Retinal pigment epithelial cell (primary cell): ENCODE results near the gene RNF144B.
"Not testable (repeated sequence)": the region's sequence is repeated elsewhere in the genome, so short reads cannot be mapped to it uniquely, and the experiment has no call there.

Experiments used
- DNase-seq: peaks from one replicate; pipeline ENCODE4 v3.0.0-alpha.2; 2010; ENCODE audit warnings: low read depth
- H3K4me3 ChIP-seq: 2 replicates; pipeline ENCODE4 v1.5.1; 2011; ENCODE audit warnings: mild to moderate bottlenecking, low read length, control low read depth, moderate library complexity
- TF ChIP-seq, protein P1 (sequence below): conservative IDR thresholded peaks from 2 replicates; pipeline ENCODE4 v1.5.1; 2011; ENCODE audit warnings: low read depth, low read length, control low read depth, inconsistent platforms

Gene RNF144B

DNA sequence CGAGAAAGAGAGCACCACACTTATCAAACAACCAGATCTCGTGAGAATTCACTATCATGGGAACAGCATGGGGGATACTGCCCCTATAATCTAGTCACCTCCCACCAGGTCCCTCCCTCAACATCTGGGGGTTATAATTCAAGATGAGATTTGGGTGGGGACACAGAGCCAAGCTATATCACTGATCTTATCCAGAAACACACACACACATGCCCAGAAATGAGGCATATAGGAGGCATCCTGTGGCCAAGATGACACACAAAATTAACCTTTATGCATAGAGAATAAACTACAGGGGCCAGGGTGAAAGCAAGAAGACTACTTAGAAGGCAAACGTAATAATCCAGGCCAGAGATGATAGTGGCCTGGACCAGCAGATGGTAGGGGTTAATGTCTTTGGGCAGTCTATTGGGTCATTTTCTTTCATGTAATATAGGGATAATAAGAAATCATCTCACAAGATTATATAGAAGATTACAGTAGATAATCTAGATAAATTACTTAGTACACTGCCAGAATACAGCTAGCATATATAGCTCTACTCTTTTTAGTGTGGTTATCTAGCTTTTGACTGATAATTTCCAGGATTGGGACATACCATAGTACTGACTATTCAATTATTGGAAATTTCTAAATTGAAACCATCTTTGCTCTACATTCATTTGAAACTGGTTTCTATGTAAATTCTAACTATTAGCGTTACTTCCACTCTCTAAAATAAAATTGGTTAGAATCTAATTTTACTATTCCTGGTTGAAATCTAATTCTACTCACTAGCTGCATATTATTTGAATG lies 20.0 kb downstream of the RNF144B start:
- TF ChIP-seq, protein P1, sequence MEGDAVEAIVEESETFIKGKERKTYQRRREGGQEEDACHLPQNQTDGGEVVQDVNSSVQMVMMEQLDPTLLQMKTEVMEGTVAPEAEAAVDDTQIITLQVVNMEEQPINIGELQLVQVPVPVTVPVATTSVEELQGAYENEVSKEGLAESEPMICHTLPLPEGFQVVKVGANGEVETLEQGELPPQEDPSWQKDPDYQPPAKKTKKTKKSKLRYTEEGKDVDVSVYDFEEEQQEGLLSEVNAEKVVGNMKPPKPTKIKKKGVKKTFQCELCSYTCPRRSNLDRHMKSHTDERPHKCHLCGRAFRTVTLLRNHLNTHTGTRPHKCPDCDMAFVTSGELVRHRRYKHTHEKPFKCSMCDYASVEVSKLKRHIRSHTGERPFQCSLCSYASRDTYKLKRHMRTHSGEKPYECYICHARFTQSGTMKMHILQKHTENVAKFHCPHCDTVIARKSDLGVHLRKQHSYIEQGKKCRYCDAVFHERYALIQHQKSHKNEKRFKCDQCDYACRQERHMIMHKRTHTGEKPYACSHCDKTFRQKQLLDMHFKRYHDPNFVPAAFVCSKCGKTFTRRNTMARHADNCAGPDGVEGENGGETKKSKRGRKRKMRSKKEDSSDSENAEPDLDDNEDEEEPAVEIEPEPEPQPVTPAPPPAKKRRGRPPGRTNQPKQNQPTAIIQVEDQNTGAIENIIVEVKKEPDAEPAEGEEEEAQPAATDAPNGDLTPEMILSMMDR: no peak
- no peak overlapping the region for H3K4me3 ChIP-seq
- no peak for DNase-seq

DNA sequence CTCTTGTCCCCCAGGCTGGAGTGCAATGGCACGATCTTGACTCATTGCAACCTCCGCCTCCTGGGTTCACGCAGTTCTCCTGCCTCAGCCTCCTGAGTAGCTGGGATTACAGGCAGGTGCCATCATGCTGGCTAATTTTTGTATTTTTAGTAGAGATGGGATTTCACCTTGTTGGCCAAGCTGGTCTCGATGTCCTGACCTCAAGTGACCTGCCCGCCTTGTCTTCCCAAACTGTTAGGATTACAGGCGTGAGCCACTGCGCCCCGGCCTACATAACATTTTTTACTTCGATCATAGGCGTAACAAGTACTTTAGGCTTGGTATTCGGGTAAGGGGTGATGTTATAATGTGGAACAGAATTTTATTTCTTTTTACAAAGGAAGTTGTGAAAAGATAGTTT lies 22.5 kb downstream of the RNF144B start:
- DNase-seq, H3K4me3 ChIP-seq: not testable (repeated sequence)

DNA sequence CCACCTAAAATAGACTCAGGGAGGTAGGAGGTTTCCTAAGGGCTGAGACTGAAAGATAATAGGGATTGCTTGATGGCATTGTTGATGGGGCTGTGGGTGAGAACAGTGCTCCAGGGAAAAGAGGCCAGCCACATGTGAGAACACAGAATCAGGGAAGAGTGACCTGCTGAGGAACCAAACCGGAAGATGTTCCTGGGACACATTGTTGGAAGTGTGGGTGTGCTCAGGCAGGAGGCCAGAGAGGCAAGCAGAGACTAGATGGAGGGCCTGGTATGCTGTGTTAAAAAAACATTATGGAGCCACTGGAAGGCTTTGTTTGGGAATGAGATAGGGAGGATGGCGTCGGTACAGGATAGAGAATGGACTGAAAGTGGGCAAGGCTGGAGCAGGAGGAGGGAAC lies 23.3 kb downstream of the RNF144B start:
- TF ChIP-seq, protein P1: no peak
- DNase-seq: no peak
- no peak overlapping the region for H3K4me3 ChIP-seq

DNA sequence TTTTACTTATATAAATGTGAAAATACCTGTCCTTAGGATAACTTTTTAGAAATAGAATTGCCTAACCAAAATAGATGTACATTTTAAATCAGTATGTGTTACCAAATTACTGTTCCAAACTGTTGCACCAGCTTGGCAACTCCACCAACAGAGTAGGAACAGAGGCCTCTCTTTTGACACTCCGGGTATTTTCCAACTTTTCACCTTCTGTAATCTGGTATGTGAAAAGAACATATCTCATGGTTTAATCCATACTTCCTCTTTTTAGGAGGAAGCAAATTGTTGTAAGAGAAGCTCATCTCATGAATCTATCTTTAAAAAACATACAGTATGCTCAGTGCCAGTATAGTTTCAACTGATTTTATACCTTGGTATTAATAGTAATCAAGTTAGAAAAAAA lies 24.9 kb downstream of the RNF144B start:
- DNase-seq: no peak
- H3K4me3 ChIP-seq: no peak overlapping the region
- TF ChIP-seq, protein P1: no peak

DNA sequence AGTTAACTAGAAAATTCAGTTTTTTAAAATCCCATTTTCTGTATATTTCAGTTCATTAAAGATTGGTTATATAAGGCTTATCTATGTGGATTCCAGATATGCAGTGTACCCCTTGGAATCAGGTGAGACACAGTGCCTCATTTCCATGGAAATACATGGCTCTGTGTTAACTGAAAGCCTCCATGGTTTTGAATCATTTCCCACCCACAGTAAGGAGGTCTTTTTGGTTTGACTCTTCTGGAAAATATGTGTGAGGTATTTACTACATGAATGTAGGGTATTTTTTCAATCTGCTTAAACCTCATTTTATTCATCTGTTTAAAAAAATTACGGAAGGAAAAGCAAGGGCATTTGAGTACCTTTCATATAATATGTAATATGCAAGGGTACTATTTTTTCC lies 25.5 kb downstream of the RNF144B start:
- DNase-seq: no peak
- TF ChIP-seq, protein P1: no peak
- H3K4me3 ChIP-seq: no peak overlapping the region

DNA sequence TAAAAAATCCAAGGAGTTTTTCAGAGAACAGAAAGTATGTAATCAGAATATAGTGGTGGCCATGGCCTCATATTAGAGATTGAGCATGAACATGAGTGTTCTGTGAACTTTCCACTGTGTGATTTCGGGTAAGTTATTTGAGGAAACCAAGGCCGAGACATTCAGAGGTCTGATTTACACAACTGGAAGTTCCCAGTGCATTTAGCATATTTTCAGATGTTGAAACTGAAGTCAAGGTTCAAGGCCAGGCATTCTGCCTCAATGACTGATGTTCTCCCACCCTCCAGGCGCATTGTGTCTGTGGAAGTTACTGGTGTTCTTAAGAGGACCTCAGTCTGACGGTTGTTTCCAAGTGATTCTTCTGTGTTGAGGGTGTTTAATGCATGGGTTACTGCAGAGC lies 26.2 kb downstream of the RNF144B start:
- TF ChIP-seq, protein P1: no peak
- no peak overlapping the region for H3K4me3 ChIP-seq
- no peak for DNase-seq

DNA sequence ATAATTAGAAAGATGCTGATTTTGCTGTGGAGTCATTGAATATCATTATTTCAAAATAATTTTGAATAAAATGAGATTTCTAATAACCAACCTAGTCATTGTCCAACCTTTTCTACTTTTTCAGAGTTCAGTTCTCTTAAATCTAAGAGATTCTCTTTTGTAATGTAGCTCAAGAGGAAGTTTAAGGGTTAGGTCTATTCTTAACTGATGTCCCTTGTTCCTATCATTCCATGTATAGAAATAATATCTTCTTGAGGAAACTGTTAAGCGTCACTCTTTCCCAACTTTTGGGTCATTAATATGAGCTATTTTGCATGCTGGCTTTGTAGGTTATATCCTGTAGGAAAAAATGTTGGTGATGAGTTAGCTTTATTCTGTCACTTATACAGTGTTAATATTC lies 27.0 kb downstream of the RNF144B start:
- H3K4me3 ChIP-seq: no peak overlapping the region
- TF ChIP-seq, protein P1: no peak
- DNase-seq: no peak
